GM19395 (cell line): ENCODE results near the gene ACTR10.

ENCODE experiments used
- ATAC-seq: cut with Tn5 transposase; IDR thresholded peaks from one replicate; pipeline ENCODE4 v1.9.1; 2021; ENCODE audit warnings: mild to moderate bottlenecking, moderate library complexity; ENCODE audit not compliant: unreplicated experiment

Gene ACTR10

GRCh38 chr14:58278177-58278576, 78.2 kb downstream of the ACTR10 start:
- no peak for ATAC-seq

- peak; percentile 77 for ATAC-seq
Observed at GRCh38 chr14:58280954-58281787, 81.2 kb downstream of the ACTR10 start.

GRCh38 chr14:58281969-58282368, 82.0 kb downstream of the ACTR10 start:
- no peak for ATAC-seq

- no peak for ATAC-seq
Observed at GRCh38 chr14:58282925-58283593, 83.1 kb downstream of the ACTR10 start.

GRCh38 chr14:58283730-58284129, 83.8 kb downstream of the ACTR10 start:
- ATAC-seq: no peak

GRCh38 chr14:58285132-58285531, 85.2 kb downstream of the ACTR10 start:
- ATAC-seq: no peak
